Stimulated activated CD4-positive, alpha-beta T cell treated with anti-CD3 and anti-CD28 coated beads, TNF-alpha, amount 100 ng/mL, for 1 hour (primary cell): Measurements from ENCODE around the gene PIP4K2A.
"Not testable (repeated sequence)": the region's sequence is repeated elsewhere in the genome, so short reads cannot be mapped to it uniquely, and the experiment has no call there.

Experiments
- DNase-seq, 3 donors: peaks; one replicate each; pipeline ENCODE4 v3.0.0-alpha.2; 2020; ENCODE audit warnings: low read depth in 3 of 3, low spot score in 1 of 3

Gene PIP4K2A

GRCh38 chr10:22719406-22720042 is 5.1 kb upstream of the PIP4K2A start:
- no peak for DNase-seq

- DNase-seq = not testable (repeated sequence)
Observed at GRCh38 chr10:22718659-22719058, 4.3 kb upstream of the PIP4K2A start.

- no peak for DNase-seq
Observed at GRCh38 chr10:22717728-22718127, 3.4 kb upstream of the PIP4K2A start.

- no peak for DNase-seq
Observed at GRCh38 chr10:22716943-22717342, 2.6 kb upstream of the PIP4K2A start.

GRCh38 chr10:22715290-22715625 is 880 bp upstream of the PIP4K2A start:
- DNase-seq = no peak

GRCh38 chr10:22713853-22714478 is 412 bp downstream of the PIP4K2A start:
- peak in 2 of 3 donors; percentile 6 to 15 for DNase-seq

GRCh38 chr10:22712956-22713852 is 1.2 kb downstream of the PIP4K2A start:
- DNase-seq = peak in 1 of 3 donors; percentile 12

- no peak for DNase-seq
Observed at GRCh38 chr10:22712211-22712955, 2.0 kb downstream of the PIP4K2A start.

- no peak for DNase-seq
Observed at GRCh38 chr10:22711373-22711772, 3.0 kb downstream of the PIP4K2A start.

- no peak for DNase-seq
Observed at GRCh38 chr10:22710139-22710745, 4.1 kb downstream of the PIP4K2A start.

- no peak for DNase-seq
Observed at GRCh38 chr10:22708772-22709171, 5.6 kb downstream of the PIP4K2A start.

- no peak for DNase-seq
Observed at GRCh38 chr10:22705527-22705926, 8.9 kb downstream of the PIP4K2A start.

GRCh38 chr10:22704942-22705341 is 9.4 kb downstream of the PIP4K2A start:
- DNase-seq = no peak

- DNase-seq = no peak
Observed at GRCh38 chr10:22704471-22704911, 9.9 kb downstream of the PIP4K2A start.

GRCh38 chr10:22702348-22702747 is 12.0 kb downstream of the PIP4K2A start:
- no peak for DNase-seq

- no peak for DNase-seq
Observed at GRCh38 chr10:22701132-22701826, 13.1 kb downstream of the PIP4K2A start.

- DNase-seq = no peak
Observed at GRCh38 chr10:22700489-22700888, 13.9 kb downstream of the PIP4K2A start.

GRCh38 chr10:22699976-22700375 is 14.4 kb downstream of the PIP4K2A start:
- no peak for DNase-seq

GRCh38 chr10:22698941-22699440 is 15.4 kb downstream of the PIP4K2A start:
- DNase-seq = no peak

- no peak for DNase-seq
Observed at GRCh38 chr10:22697800-22698199, 16.6 kb downstream of the PIP4K2A start.
